ENCODE measurements around the gene PTF1A.

The PTF1A gene

DNA sequence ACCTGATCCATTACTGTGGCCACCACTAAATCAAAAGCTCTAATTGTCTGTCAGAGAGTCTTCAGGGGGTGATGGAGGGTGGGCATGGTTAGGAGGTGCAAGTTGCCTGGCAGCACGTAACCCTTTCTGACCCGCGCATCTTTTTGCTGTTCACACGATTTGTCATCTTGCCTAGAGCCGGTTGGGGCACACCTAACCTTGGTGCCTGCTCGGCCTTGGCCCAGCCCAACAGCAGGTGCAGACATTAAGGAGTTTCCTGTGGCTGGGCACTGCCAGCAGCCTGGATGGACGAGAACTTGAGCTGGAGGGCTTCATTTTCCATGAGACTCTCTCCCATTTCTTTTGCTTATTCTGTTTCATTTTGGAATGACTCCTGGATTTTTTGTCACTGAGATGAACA lies 41.0 kb upstream of the PTF1A start:
- Histone ChIP-seq H3K4me2 (ENCODE audit: low read depth, low read length, poor library complexity, severe bottlenecking) (no peak overlapping the region), H3K36me3 (ENCODE audit: insufficient read depth, low read length) (no peaks in the 10 kb centered on the region), H4K20me1 (ENCODE audit: insufficient read depth, low read length, poor library complexity, severe bottlenecking) (no peaks in the 10 kb centered on the region), H3K4me3 (ENCODE audit: low read length, poor library complexity, severe bottlenecking) (no peak overlapping the region), H3K9me3 (ENCODE audit: insufficient read depth, low read depth, low read length) (no peaks in the 10 kb centered on the region), H3K4me1 (ENCODE audit: insufficient read depth, low read length, poor library complexity, severe bottlenecking) (peaks cover 3% of the 10 kb centered on the region), H3K79me2 (ENCODE audit: insufficient read depth, low read length) (no peaks in the 10 kb centered on the region), H2AFZ (ENCODE audit: low read length) (no peak overlapping the region), H3K9me2 (replicated peaks; ENCODE audit: low read depth, low read length) (no peaks in the 10 kb centered on the region), H3K27me3 (ENCODE audit: insufficient read depth, low read length, poor library complexity, severe bottlenecking) (no peaks in the 10 kb centered on the region), H3F3A (ENCODE audit: low read depth) (no peaks in the 10 kb centered on the region), H3K9ac (ENCODE audit: low read depth, low read length, poor library complexity, severe bottlenecking) (no peak overlapping the region)
- TF ChIP-seq EZH2phosphoT487 (IDR thresholded peaks at IDR 0.05; ENCODE audit: borderline replicate concordance): no peak

DNA sequence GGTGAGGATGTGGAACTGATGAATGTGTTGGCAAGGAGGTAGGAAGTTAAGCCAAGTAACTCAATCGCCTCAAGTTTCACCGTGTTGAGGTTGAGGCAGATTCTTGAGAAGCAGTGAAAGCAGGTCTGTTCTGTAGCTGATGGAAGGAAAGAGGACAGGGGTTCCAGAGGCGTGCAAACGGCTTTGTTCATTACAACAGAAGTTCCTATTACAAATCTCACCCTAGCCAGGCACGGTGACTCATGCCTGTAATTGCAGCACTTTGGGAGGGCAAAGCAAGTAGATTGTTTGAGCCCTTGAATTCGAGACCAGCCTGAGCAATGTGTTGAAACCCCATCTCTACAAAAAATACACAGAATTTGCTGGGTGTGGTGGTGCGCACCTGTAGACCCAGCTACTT lies 36.9 kb upstream of the PTF1A start:
- Histone ChIP-seq H3K4me2 (ENCODE audit: low read depth, low read length, poor library complexity, severe bottlenecking) (no peak overlapping the region), H3K79me2 (ENCODE audit: insufficient read depth, low read length) (no peaks in the 10 kb centered on the region), H3K9ac (ENCODE audit: low read depth, low read length, poor library complexity, severe bottlenecking) (no peak overlapping the region), H3K27me3 (ENCODE audit: insufficient read depth, low read length, poor library complexity, severe bottlenecking) (no peaks in the 10 kb centered on the region), H3K9me3 (ENCODE audit: insufficient read depth, low read depth, low read length) (no peaks in the 10 kb centered on the region), H3K4me3 (ENCODE audit: low read length, poor library complexity, severe bottlenecking) (no peak overlapping the region), H3K4me1 (ENCODE audit: insufficient read depth, low read length, poor library complexity, severe bottlenecking) (peaks cover 20% of the 10 kb centered on the region), H2AFZ (ENCODE audit: low read length) (no peak overlapping the region), H3K36me3 (ENCODE audit: insufficient read depth, low read length) (no peaks in the 10 kb centered on the region), H3F3A (ENCODE audit: low read depth) (peaks cover 3% of the 10 kb centered on the region; the same call in 1 of the 2 replicates), H4K20me1 (ENCODE audit: insufficient read depth, low read length, poor library complexity, severe bottlenecking) (no peaks in the 10 kb centered on the region), H3K9me2 (replicated peaks; ENCODE audit: low read depth, low read length) (no peaks in the 10 kb centered on the region)
- TF ChIP-seq, protein P1, sequence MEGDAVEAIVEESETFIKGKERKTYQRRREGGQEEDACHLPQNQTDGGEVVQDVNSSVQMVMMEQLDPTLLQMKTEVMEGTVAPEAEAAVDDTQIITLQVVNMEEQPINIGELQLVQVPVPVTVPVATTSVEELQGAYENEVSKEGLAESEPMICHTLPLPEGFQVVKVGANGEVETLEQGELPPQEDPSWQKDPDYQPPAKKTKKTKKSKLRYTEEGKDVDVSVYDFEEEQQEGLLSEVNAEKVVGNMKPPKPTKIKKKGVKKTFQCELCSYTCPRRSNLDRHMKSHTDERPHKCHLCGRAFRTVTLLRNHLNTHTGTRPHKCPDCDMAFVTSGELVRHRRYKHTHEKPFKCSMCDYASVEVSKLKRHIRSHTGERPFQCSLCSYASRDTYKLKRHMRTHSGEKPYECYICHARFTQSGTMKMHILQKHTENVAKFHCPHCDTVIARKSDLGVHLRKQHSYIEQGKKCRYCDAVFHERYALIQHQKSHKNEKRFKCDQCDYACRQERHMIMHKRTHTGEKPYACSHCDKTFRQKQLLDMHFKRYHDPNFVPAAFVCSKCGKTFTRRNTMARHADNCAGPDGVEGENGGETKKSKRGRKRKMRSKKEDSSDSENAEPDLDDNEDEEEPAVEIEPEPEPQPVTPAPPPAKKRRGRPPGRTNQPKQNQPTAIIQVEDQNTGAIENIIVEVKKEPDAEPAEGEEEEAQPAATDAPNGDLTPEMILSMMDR (conservative IDR thresholded peaks at IDR 0.05; ENCODE audit: low read length): no peak
- TF ChIP-seq EZH2phosphoT487 (IDR thresholded peaks at IDR 0.05; ENCODE audit: borderline replicate concordance): no peak

DNA sequence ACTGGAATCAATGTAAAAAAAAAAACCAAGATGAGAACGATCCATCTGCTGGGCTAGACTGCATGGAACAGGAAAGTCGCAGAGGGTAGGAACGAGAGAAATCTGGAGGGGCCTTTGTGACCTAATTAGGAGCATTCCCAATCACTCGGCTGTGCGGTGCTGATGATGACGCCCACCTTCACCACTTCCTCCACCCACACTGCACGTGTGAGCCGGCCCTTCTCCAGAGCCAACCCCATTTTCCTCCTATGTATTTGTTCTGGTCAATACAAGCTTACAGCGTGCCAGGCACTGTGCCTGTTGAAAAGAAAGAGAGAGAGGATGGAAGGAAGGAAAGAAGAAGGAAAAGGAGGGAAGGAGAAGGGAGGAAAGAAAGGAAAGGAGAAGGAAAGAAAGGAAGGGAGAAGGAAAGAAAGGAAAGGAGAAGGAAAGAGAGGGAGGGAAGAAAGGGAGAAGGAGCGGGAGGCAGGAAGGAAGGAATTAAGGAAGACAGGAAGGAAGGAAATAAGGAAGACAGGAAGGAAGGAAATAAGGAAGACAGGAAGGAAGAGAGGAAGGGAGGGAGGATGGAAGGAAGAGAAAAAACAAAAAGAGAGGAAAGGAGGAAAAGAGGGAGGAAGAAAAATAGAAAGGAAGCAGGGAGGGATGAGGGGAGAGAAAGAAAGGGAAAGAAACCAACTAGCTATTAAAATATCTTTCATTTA lies 35.5 kb upstream of the PTF1A start:
- Histone ChIP-seq H3F3A (ENCODE audit: low read depth) (peaks cover 3% of the 10 kb centered on the region; the same call in 1 of the 2 replicates), H3K4me3 (ENCODE audit: low read length, poor library complexity, severe bottlenecking) (peak overlapping the region; percentile 0), H4K20me1 (ENCODE audit: insufficient read depth, low read length, poor library complexity, severe bottlenecking) (no peaks in the 10 kb centered on the region), H3K9me2 (replicated peaks; ENCODE audit: low read depth, low read length) (no peaks in the 10 kb centered on the region), H3K4me2 (ENCODE audit: low read depth, low read length, poor library complexity, severe bottlenecking) (peak overlapping the region; percentile 46), H2AFZ (ENCODE audit: low read length) (peak overlapping the region; percentile 63; the same call in 1 of the 2 replicates), H3K36me3 (ENCODE audit: insufficient read depth, low read length) (no peaks in the 10 kb centered on the region), H3K9ac (ENCODE audit: low read depth, low read length, poor library complexity, severe bottlenecking) (no peak overlapping the region), H3K27me3 (ENCODE audit: insufficient read depth, low read length, poor library complexity, severe bottlenecking) (no peaks in the 10 kb centered on the region), H3K9me3 (ENCODE audit: insufficient read depth, low read depth, low read length) (no peaks in the 10 kb centered on the region), H3K4me1 (ENCODE audit: insufficient read depth, low read length, poor library complexity, severe bottlenecking) (peaks cover 20% of the 10 kb centered on the region), H3K79me2 (ENCODE audit: insufficient read depth, low read length) (no peaks in the 10 kb centered on the region)
- TF ChIP-seq, protein P1 (conservative IDR thresholded peaks at IDR 0.05; ENCODE audit: low read length): no peak
- TF ChIP-seq EZH2phosphoT487 (IDR thresholded peaks at IDR 0.05; ENCODE audit: borderline replicate concordance): no peak

DNA sequence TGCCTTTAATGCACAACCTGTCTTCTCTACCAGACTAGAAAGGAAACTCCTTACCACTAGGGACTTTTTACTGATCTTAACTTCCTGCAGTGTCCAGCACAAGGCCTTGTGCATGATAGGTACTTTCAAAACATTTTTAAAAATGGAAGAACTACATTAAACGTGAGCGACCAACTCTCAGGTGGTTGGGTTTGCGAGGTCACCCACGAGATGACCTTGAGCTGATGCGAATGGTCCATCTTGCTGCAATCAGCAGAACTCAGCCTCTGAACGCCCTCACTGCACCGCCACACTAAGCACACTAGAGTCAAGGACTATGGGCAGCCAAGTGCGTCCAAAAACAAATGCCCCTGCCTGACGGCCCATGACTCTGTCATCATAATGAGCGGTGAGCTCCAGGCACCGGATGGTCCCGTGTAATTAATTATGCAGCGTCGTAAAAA lies 34.9 kb upstream of the PTF1A start:
- Histone ChIP-seq H2AFZ (ENCODE audit: low read length) (no peak overlapping the region), H3K36me3 (ENCODE audit: insufficient read depth, low read length) (no peaks in the 10 kb centered on the region), H3K27me3 (ENCODE audit: insufficient read depth, low read length, poor library complexity, severe bottlenecking) (no peaks in the 10 kb centered on the region), H3K9me2 (replicated peaks; ENCODE audit: low read depth, low read length) (no peaks in the 10 kb centered on the region), H3K4me1 (ENCODE audit: insufficient read depth, low read length, poor library complexity, severe bottlenecking) (peaks cover 20% of the 10 kb centered on the region), H3F3A (ENCODE audit: low read depth) (peaks cover 3% of the 10 kb centered on the region; the same call in 1 of the 2 replicates), H3K9ac (ENCODE audit: low read depth, low read length, poor library complexity, severe bottlenecking) (no peak overlapping the region), H3K79me2 (ENCODE audit: insufficient read depth, low read length) (no peaks in the 10 kb centered on the region), H3K4me3 (ENCODE audit: low read length, poor library complexity, severe bottlenecking) (no peak overlapping the region), H4K20me1 (ENCODE audit: insufficient read depth, low read length, poor library complexity, severe bottlenecking) (no peaks in the 10 kb centered on the region), H3K4me2 (ENCODE audit: low read depth, low read length, poor library complexity, severe bottlenecking) (peak overlapping the region; percentile 46), H3K9me3 (ENCODE audit: insufficient read depth, low read depth, low read length) (no peaks in the 10 kb centered on the region)
- no peak for TF ChIP-seq EZH2phosphoT487 (IDR thresholded peaks at IDR 0.05; ENCODE audit: borderline replicate concordance)
- TF ChIP-seq, protein P1 (conservative IDR thresholded peaks at IDR 0.05; ENCODE audit: low read length): no peak
